Caco-2 (cell line): ENCODE data around the gene MTREX. TPM values are rescaled to one million over a fixed set of nuclear protein-coding genes. Genes with fewer than 3 reads are reported as not detected.

Source experiments
- BruUV-seq: library from RNA; stranded (reverse); fragments of 400-500 nt; replicated peaks from 2 replicates; lab custom pipeline; 2021; lab: Mats Ljungman, UMichigan
- CTCF ChIA-PET: fragments of 300-600 bp; sonication (Branson Sonifier 250); formaldehyde crosslinking; loops from one replicate; lab custom pipeline; 2022; ENCODE audit warnings: antibody characterized with exemption; lab: Charles Lee
- POLR2A ChIA-PET: fragments of 300-600 bp; sonication (Branson Sonifier 250); formaldehyde crosslinking; loops from one replicate; lab custom pipeline; 2022; ENCODE audit warnings: antibody characterized with exemption; lab: Charles Lee
- DNase-seq, 2 experiments: peaks; one replicate each; pipeline versions ENCODE4 v3.0.0 to v3.0.0-alpha.2; 2020 to 2022
- H3K27me3 ChIP-seq: replicated peaks from 2 replicates; pipeline ENCODE4 v1.6.0; 2011; ENCODE audit warnings: low read length; ENCODE audit not compliant: control insufficient read depth, insufficient read depth
- H3K36me3 ChIP-seq: 2 replicates; pipeline ENCODE4 v1.5.1; 2011; ENCODE audit warnings: low read length; ENCODE audit not compliant: control insufficient read depth, insufficient read depth
- H3K4me1 ChIP-seq: fragments of 250-450 bp; sonication (Bioruptor Pico); 2 replicates; pipeline ENCODE4 v1.5.1; 2020; ENCODE audit warnings: mild to moderate bottlenecking
- H3K4me3 ChIP-seq: 2 replicates; pipeline ENCODE4 v1.5.1; 2011; ENCODE audit warnings: low read depth, mild to moderate bottlenecking, control low read depth, low read length
- H3K9me3 ChIP-seq: fragments of 250-450 bp; sonication (Bioruptor Pico); 2 replicates; pipeline ENCODE4 v1.5.1; 2020; ENCODE audit warnings: mild to moderate bottlenecking, moderate library complexity
- H3K27ac Mint-ChIP-seq: one replicate; pipeline ENCODE4 v1.8.0; 2022; ENCODE audit warnings: mixed read lengths; ENCODE audit not compliant: unreplicated experiment
- H3K27me3 Mint-ChIP-seq: one replicate; pipeline ENCODE4 v1.8.0; 2022; ENCODE audit warnings: mixed read lengths; ENCODE audit not compliant: insufficient read depth, unreplicated experiment
- H3K36me3 Mint-ChIP-seq: one replicate; pipeline ENCODE4 v1.8.0; 2022; ENCODE audit warnings: mild to moderate bottlenecking, mixed read lengths; ENCODE audit not compliant: insufficient read depth, unreplicated experiment
- H3K4me1 Mint-ChIP-seq: one replicate; pipeline ENCODE4 v1.8.0; 2022; ENCODE audit warnings: low read depth, mixed read lengths; ENCODE audit not compliant: unreplicated experiment
- H3K4me3 Mint-ChIP-seq: one replicate; pipeline ENCODE4 v1.8.0; 2022; ENCODE audit warnings: mild to moderate bottlenecking, moderate library complexity, mixed read lengths; ENCODE audit not compliant: unreplicated experiment
- H3K9me3 Mint-ChIP-seq: one replicate; pipeline ENCODE4 v1.8.0; 2022; ENCODE audit warnings: mixed read lengths; ENCODE audit not compliant: unreplicated experiment
- intact Hi-C: fragments of 100-400 bp; cut with micrococcal nuclease; formaldehyde crosslinking; loops from one replicate; pipeline ENCODE4 v1.10.0; 2022; ENCODE audit not compliant: unreplicated experiment
- total RNA-seq: library from RNA; stranded (reverse); gene quantifications from 2 replicates; pipeline ENCODE4 v1.2.3, GENCODE V29; 2022
- TF ChIP-seq, protein P1 (sequence below), 2 experiments: fragments of 200-600 bp in 1 of 2; IDR thresholded peaks; 1 replicate in 1 of 2; 2 replicates in 1 of 2; pipeline versions ENCODE4 v1.5.1 to v1.8.0; 2011 to 2022; ENCODE audit warnings: antibody characterized with exemption in 1 of 2, control low read depth in 1 of 2, inconsistent platforms in 1 of 2, low read depth in 1 of 2, low read length in 1 of 2, mild to moderate bottlenecking in 1 of 2, moderate library complexity in 1 of 2; ENCODE audit not compliant: insufficient read depth in 1 of 2, severe bottlenecking in 1 of 2, unreplicated experiment in 1 of 2

The MTREX gene
- total RNA-seq, 1 experiment from 2014 or later, result 83.7 TPM

DNA sequence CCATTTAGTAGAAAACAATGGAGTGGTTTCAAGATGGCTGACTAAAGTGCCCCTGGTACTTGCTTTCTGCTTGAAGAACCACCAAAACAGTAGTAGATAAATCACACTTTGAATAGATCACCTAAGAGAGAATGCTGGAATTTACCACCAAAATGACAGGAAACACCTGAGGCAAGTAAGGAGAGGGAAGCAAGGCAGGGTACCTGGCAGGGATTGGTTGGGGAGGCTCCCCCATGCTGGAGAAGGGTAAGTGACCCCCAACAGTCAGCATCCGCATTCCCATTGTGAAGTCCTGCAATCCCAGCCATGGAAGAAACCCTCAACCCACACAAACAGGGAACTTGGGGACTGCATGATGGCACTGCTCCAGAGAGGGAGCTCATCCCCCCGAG, 121.4 kb downstream of the MTREX start:
- TF ChIP-seq, protein P1, sequence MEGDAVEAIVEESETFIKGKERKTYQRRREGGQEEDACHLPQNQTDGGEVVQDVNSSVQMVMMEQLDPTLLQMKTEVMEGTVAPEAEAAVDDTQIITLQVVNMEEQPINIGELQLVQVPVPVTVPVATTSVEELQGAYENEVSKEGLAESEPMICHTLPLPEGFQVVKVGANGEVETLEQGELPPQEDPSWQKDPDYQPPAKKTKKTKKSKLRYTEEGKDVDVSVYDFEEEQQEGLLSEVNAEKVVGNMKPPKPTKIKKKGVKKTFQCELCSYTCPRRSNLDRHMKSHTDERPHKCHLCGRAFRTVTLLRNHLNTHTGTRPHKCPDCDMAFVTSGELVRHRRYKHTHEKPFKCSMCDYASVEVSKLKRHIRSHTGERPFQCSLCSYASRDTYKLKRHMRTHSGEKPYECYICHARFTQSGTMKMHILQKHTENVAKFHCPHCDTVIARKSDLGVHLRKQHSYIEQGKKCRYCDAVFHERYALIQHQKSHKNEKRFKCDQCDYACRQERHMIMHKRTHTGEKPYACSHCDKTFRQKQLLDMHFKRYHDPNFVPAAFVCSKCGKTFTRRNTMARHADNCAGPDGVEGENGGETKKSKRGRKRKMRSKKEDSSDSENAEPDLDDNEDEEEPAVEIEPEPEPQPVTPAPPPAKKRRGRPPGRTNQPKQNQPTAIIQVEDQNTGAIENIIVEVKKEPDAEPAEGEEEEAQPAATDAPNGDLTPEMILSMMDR (IDR thresholded peaks at IDR 0.05; ENCODE audit: insufficient read depth in 1 of 2, low read depth in 1 of 2, low read length in 1 of 2, severe bottlenecking in 1 of 2, unreplicated experiment in 1 of 2), result no peak
- POLR2A ChIA-PET, result no interaction called here
- Mint-ChIP-seq H3K4me3 (no peak overlapping the region), H3K27ac (peak overlapping the region; percentile 8), H3K36me3 (peaks cover 100% of the 10 kb centered on the region), H3K9me3 (peaks cover under 1% of the 10 kb centered on the region), H3K4me1 (no peaks in the 10 kb centered on the region), H3K27me3 (no peaks in the 10 kb centered on the region)
- no TSS peak for BruUV-seq
- H3K4me1 ChIP-seq, result no peaks in the 10 kb centered on the region
- H3K9me3 ChIP-seq, result peaks cover 7% of the 10 kb centered on the region; the same call in 1 of the 2 replicates
- no peak overlapping the region for H3K4me3 ChIP-seq
- H3K36me3 ChIP-seq, result peaks cover 7% of the 10 kb centered on the region
- intact Hi-C loops, result no loop called here
- no peaks in the 10 kb centered on the region for H3K27me3 ChIP-seq
- CTCF ChIA-PET, result no interaction called here
- no peak for DNase-seq

DNA sequence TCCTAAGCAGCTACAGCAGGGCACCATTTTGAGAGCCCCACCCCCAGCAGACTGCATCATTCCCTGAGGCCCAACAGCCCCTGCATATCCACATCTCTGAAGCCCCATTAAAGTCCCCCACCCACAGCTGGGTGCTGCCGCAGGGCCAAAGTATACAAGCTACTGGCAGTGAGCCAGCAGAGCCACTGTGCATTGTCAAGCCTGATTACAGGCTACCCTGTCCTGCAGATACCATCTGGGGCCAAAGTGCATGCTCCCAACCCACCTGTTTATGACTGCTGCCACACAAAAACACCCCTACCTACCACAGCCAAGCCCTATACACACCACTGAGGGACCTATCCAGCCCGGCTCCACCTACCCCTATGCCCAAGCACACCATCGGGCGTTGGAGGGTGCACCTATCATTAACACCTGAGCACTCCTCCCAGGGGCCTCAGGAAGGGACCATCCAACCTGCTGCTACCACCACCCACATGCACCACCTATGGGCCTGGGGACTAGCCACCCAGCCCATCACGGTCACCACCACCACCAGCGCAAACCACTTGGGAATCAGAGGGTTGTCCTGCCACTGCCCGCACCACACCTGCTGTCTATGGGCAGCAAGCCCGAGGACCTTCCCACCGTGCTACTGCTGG, 121.9 kb downstream of the MTREX start:
- H3K4me3 ChIP-seq, result no peak overlapping the region
- TF ChIP-seq, protein P1 (IDR thresholded peaks at IDR 0.05; ENCODE audit: insufficient read depth in 1 of 2, low read depth in 1 of 2, low read length in 1 of 2, severe bottlenecking in 1 of 2, unreplicated experiment in 1 of 2), result no peak
- peaks cover 100% of the 10 kb centered on the region for H3K36me3 Mint-ChIP-seq
- peaks cover 7% of the 10 kb centered on the region; the same call in 1 of the 2 replicates for H3K9me3 ChIP-seq
- H3K4me3 Mint-ChIP-seq, result no peak overlapping the region
- H3K36me3 ChIP-seq, result peaks cover 7% of the 10 kb centered on the region
- peak overlapping the region; percentile 8 for H3K27ac Mint-ChIP-seq
- no peak for DNase-seq
- no peaks in the 10 kb centered on the region for H3K4me1 Mint-ChIP-seq
- H3K27me3 ChIP-seq, result no peaks in the 10 kb centered on the region
- no peaks in the 10 kb centered on the region for H3K27me3 Mint-ChIP-seq
- no TSS peak for BruUV-seq
- CTCF ChIA-PET, result no interaction called here
- intact Hi-C loops, result no loop called here
- POLR2A ChIA-PET, result no interaction called here
- H3K9me3 Mint-ChIP-seq, result peaks cover 6% of the 10 kb centered on the region
- no peaks in the 10 kb centered on the region for H3K4me1 ChIP-seq

DNA sequence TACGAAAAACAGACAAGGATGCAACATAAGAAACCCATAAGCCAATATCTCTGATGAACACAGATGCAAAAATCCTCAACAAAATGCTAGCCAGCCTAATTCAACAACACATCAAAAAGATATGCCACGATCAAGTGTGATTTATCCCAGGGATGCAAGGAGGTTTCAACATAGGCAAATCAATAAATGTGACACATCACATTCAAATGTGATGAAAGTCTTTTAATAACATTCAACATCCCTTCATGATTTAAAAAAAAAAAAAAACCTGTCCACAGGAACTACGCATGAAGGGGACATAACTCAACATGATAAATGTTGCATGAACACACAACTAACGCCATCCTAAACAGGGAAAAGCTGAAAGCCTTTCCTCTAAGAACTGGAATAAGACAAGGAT, 124.8 kb downstream of the MTREX start:
- no TSS peak for BruUV-seq
- H3K4me1 ChIP-seq, result no peaks in the 10 kb centered on the region
- Mint-ChIP-seq H3K9me3 (peaks cover 16% of the 10 kb centered on the region), H3K27ac (no peak overlapping the region), H3K36me3 (peaks cover 94% of the 10 kb centered on the region), H3K4me3 (no peak overlapping the region), H3K4me1 (peaks cover 1% of the 10 kb centered on the region), H3K27me3 (no peaks in the 10 kb centered on the region)
- H3K27me3 ChIP-seq, result no peaks in the 10 kb centered on the region
- ChIA-PET POLR2A (no interaction called here), CTCF (no interaction called here)
- H3K4me3 ChIP-seq, result no peak overlapping the region
- intact Hi-C loops, result no loop called here
- peaks cover 10% of the 10 kb centered on the region for H3K36me3 ChIP-seq
- peaks cover 7% of the 10 kb centered on the region; the same call in 1 of the 2 replicates for H3K9me3 ChIP-seq
- TF ChIP-seq, protein P1 (IDR thresholded peaks at IDR 0.05; ENCODE audit: insufficient read depth in 1 of 2, low read depth in 1 of 2, low read length in 1 of 2, severe bottlenecking in 1 of 2, unreplicated experiment in 1 of 2), result no peak
- no peak for DNase-seq
